Muscle layer of duodenum (tissue), 2 donors: ENCODE data around the gene CCDC6.
"Not testable (repeated sequence)": the region's sequence is repeated elsewhere in the genome, so short reads cannot be mapped to it uniquely, and the experiment has no call there.

Experiments
- H3K27ac ChIP-seq: one replicate; pipeline ENCODE4 v1.7.0; 2013; ENCODE audit warnings: mild to moderate bottlenecking, low read length
- H3K27me3 ChIP-seq: one replicate; pipeline ENCODE4 v1.7.0; 2013; ENCODE audit warnings: low read depth, mild to moderate bottlenecking, control low read depth, low read length
- H3K36me3 ChIP-seq, 2 donors: one replicate each; pipeline ENCODE4 v1.7.0; 2013; ENCODE audit warnings: low read length in 2 of 2, control low read depth in 1 of 2, mild to moderate bottlenecking in 1 of 2; ENCODE audit not compliant: insufficient read depth in 2 of 2, control insufficient read depth in 1 of 2
- H3K4me1 ChIP-seq, 2 donors: one replicate each; pipeline ENCODE4 v1.7.0; 2013; ENCODE audit warnings: low read length in 2 of 2, mild to moderate bottlenecking in 2 of 2, control low read depth in 1 of 2, moderate library complexity in 1 of 2; ENCODE audit not compliant: insufficient read depth in 2 of 2, control insufficient read depth in 1 of 2
- H3K4me3 ChIP-seq, 2 donors: one replicate each; pipeline ENCODE4 v1.7.0; 2013; ENCODE audit warnings: low read length in 2 of 2, low read depth in 1 of 2, mild to moderate bottlenecking in 1 of 2
- H3K9me3 ChIP-seq, 2 donors: one replicate each; pipeline ENCODE4 v1.7.0; 2013; ENCODE audit warnings: low read length in 2 of 2, control low read depth in 1 of 2, mild to moderate bottlenecking in 1 of 2; ENCODE audit not compliant: control insufficient read depth in 1 of 2
- donor health status: healthy.

CCDC6 gene

GRCh38 chr10:59808896-59809643 is 97.3 kb downstream of the CCDC6 start:
- Histone ChIP-seq H3K36me3 (peaks cover 53 to 60% of the 10 kb centered on the region in 2 donors), H3K4me3 (no peak overlapping the region), H3K27me3 (no peaks in the 10 kb centered on the region), H3K27ac (no peak overlapping the region), H3K4me1 (no peaks in the 10 kb centered on the region), H3K9me3 (no peaks in the 10 kb centered on the region)

- no peaks in the 10 kb centered on the region for H3K4me1 ChIP-seq
- no peak overlapping the region for H3K4me3 ChIP-seq
- H3K27me3 ChIP-seq: no peaks in the 10 kb centered on the region
- H3K36me3 ChIP-seq: peaks cover 64 to 71% of the 10 kb centered on the region in 2 donors
- H3K9me3 ChIP-seq: no peaks in the 10 kb centered on the region
- H3K27ac ChIP-seq: no peak overlapping the region
These were observed 98.4 kb downstream of the CCDC6 start for GRCh38 chr10:59807629-59808620.

- H3K4me3 ChIP-seq: no peak overlapping the region
- H3K27ac ChIP-seq: no peak overlapping the region
- H3K4me1 ChIP-seq: no peaks in the 10 kb centered on the region
- no peaks in the 10 kb centered on the region for H3K27me3 ChIP-seq
- peaks cover 54 to 59% of the 10 kb centered on the region in 2 donors for H3K36me3 ChIP-seq
- H3K9me3 ChIP-seq: no peaks in the 10 kb centered on the region
These were observed 101.3 kb downstream of the CCDC6 start for GRCh38 chr10:59805014-59805413.

GRCh38 chr10:59804220-59804619 is 102.1 kb downstream of the CCDC6 start:
- Histone ChIP-seq H3K9me3 (no peaks in the 10 kb centered on the region), H3K27ac (no peak overlapping the region), H3K4me3 (no peak overlapping the region), H3K27me3 (no peaks in the 10 kb centered on the region), H3K4me1 (no peaks in the 10 kb centered on the region), H3K36me3 (peaks cover 53 to 57% of the 10 kb centered on the region in 2 donors)

GRCh38 chr10:59803714-59804113 is 102.6 kb downstream of the CCDC6 start:
- H3K9me3 ChIP-seq: no peaks in the 10 kb centered on the region
- H3K27ac ChIP-seq: no peak overlapping the region
- no peak overlapping the region for H3K4me3 ChIP-seq
- H3K36me3 ChIP-seq: peaks cover 53 to 60% of the 10 kb centered on the region in 2 donors
- no peaks in the 10 kb centered on the region for H3K4me1 ChIP-seq
- no peaks in the 10 kb centered on the region for H3K27me3 ChIP-seq

- H3K27me3 ChIP-seq: no peaks in the 10 kb centered on the region
- peaks cover 44 to 63% of the 10 kb centered on the region in 2 donors for H3K36me3 ChIP-seq
- no peak overlapping the region for H3K27ac ChIP-seq
- H3K4me1 ChIP-seq: no peaks in the 10 kb centered on the region
- no peak overlapping the region for H3K4me3 ChIP-seq
- H3K9me3 ChIP-seq: peaks cover 0 to 3% of the 10 kb centered on the region in 2 donors
These were observed 105.2 kb downstream of the CCDC6 start for GRCh38 chr10:59801171-59801570.

GRCh38 chr10:59799421-59799820 is 106.9 kb downstream of the CCDC6 start:
- H3K9me3 ChIP-seq: peaks cover 0 to 3% of the 10 kb centered on the region in 2 donors
- no peaks in the 10 kb centered on the region for H3K27me3 ChIP-seq
- no peak overlapping the region for H3K27ac ChIP-seq
- H3K4me3 ChIP-seq: no peak overlapping the region
- H3K4me1 ChIP-seq: no peaks in the 10 kb centered on the region
- H3K36me3 ChIP-seq: peaks cover 29 to 54% of the 10 kb centered on the region in 2 donors

GRCh38 chr10:59793919-59794318 is 112.4 kb downstream of the CCDC6 start:
- H3K27ac ChIP-seq: no peak overlapping the region
- H3K4me3 ChIP-seq: no peak overlapping the region
- no peaks in the 10 kb centered on the region for H3K27me3 ChIP-seq
- H3K4me1 ChIP-seq: no peaks in the 10 kb centered on the region
- peaks cover 30 to 48% of the 10 kb centered on the region in 2 donors for H3K36me3 ChIP-seq
- peaks cover 0 to 3% of the 10 kb centered on the region in 2 donors for H3K9me3 ChIP-seq

- Histone ChIP-seq H3K27me3 (no peaks in the 10 kb centered on the region), H3K27ac (no peak overlapping the region), H3K36me3 (peaks cover 30 to 42% of the 10 kb centered on the region in 2 donors), H3K4me1 (no peaks in the 10 kb centered on the region), H3K9me3 (peaks cover 0 to 3% of the 10 kb centered on the region in 2 donors), H3K4me3 (no peak overlapping the region)
These were observed 113.5 kb downstream of the CCDC6 start for GRCh38 chr10:59792812-59793211.

- Histone ChIP-seq H3K4me3 (no peak overlapping the region), H3K4me1 (no peaks in the 10 kb centered on the region), H3K36me3 (peaks cover 27 to 39% of the 10 kb centered on the region in 2 donors), H3K27me3 (no peaks in the 10 kb centered on the region), H3K27ac (no peak overlapping the region), H3K9me3 (peaks cover 0 to 3% of the 10 kb centered on the region in 2 donors)
These were observed 114.8 kb downstream of the CCDC6 start for GRCh38 chr10:59791601-59792000.

- not testable (repeated sequence) for H3K27me3 ChIP-seq, H3K4me3 ChIP-seq, H3K27ac ChIP-seq, H3K9me3 ChIP-seq, H3K4me1 ChIP-seq
- H3K36me3 ChIP-seq: peaks cover 27 to 33% of the 10 kb centered on the region in 2 donors
These were observed 116.3 kb downstream of the CCDC6 start for GRCh38 chr10:59790080-59790479.
